Activated CD4-positive, alpha-beta T cell treated with anti-CD3 and anti-CD28 coated beads for 24 hours (primary cell): Measurements from ENCODE around the gene FBXO48.

Source experiments
- DNase-seq, 2 donors: peaks; one replicate each; pipeline ENCODE4 v3.0.0-alpha.2; 2020; ENCODE audit warnings: low read depth in 2 of 2

The FBXO48 gene

GRCh38 chr2:68435615-68436014 is 31.5 kb downstream of the FBXO48 start:
- DNase-seq = no peak

GRCh38 chr2:68434981-68435380 is 32.1 kb downstream of the FBXO48 start:
- no peak for DNase-seq

GRCh38 chr2:68432696-68433658 is 34.1 kb downstream of the FBXO48 start:
- no peak for DNase-seq

GRCh38 chr2:68431316-68431972 is 35.6 kb downstream of the FBXO48 start:
- no peak for DNase-seq

GRCh38 chr2:68429311-68429826 is 37.7 kb downstream of the FBXO48 start:
- no peak for DNase-seq

GRCh38 chr2:68428746-68429145 is 38.3 kb downstream of the FBXO48 start:
- no peak for DNase-seq

GRCh38 chr2:68428126-68428525 is 39.0 kb downstream of the FBXO48 start:
- no peak for DNase-seq

GRCh38 chr2:68426848-68427579 is 40.1 kb downstream of the FBXO48 start:
- no peak for DNase-seq

GRCh38 chr2:68426446-68426845 is 40.6 kb downstream of the FBXO48 start:
- no peak for DNase-seq

- no peak for DNase-seq
Observed at GRCh38 chr2:68425503-68425902, 41.6 kb downstream of the FBXO48 start.

- DNase-seq = no peak
Observed at GRCh38 chr2:68423966-68424650, 43.0 kb downstream of the FBXO48 start.

- no peak for DNase-seq
Observed at GRCh38 chr2:68420254-68420910, 46.7 kb downstream of the FBXO48 start.

GRCh38 chr2:68418855-68419254 is 48.2 kb downstream of the FBXO48 start:
- DNase-seq = no peak

- no peak for DNase-seq
Observed at GRCh38 chr2:68418419-68418818, 48.7 kb downstream of the FBXO48 start.

- DNase-seq = no peak
Observed at GRCh38 chr2:68417926-68418325, 49.2 kb downstream of the FBXO48 start.

GRCh38 chr2:68416081-68416675 is 50.9 kb downstream of the FBXO48 start:
- no peak for DNase-seq

GRCh38 chr2:68415521-68415920 is 51.6 kb downstream of the FBXO48 start:
- DNase-seq = no peak

- DNase-seq = no peak
Observed at GRCh38 chr2:68414876-68415275, 52.2 kb downstream of the FBXO48 start.

- no peak for DNase-seq
Observed at GRCh38 chr2:68414452-68414851, 52.6 kb downstream of the FBXO48 start.

GRCh38 chr2:68413466-68413865 is 53.6 kb downstream of the FBXO48 start:
- no peak for DNase-seq
